Lung (tissue), 12 donors: Measurements from ENCODE around the gene FILIP1L. TPM values are rescaled to one million over a fixed set of nuclear protein-coding genes. Genes with fewer than 3 reads are reported as not detected.
A peak's percentile ranks its signal among the peaks of the same experiment; 100 is the strongest.

Experiments
- ATAC-seq: fragments of 200-7000 bp; cut with Tn5 transposase; one replicate; pipeline ENCODE4 v1.9.1; 2020; ENCODE audit warnings: moderate number of reproducible peaks; ENCODE audit not compliant: insufficient read depth, low FRiP score
- DNase-seq, 3 donors: peaks; one replicate each; pipeline ENCODE4 v3.0.0-alpha.2; 2013 to 2017
- H3K27ac ChIP-seq, 2 donors: one replicate each; pipeline ENCODE4 v1.5.1; 2013; ENCODE audit warnings: mild to moderate bottlenecking in 2 of 2, moderate library complexity in 2 of 2, control low read depth in 1 of 2, inconsistent platforms in 1 of 2, low read depth in 1 of 2, low read length in 1 of 2
- H3K27me3 ChIP-seq, 3 donors: one replicate each; pipeline ENCODE4 v1.5.1; 2013; ENCODE audit warnings: low read length in 2 of 3; ENCODE audit not compliant: control insufficient read depth in 3 of 3, insufficient read depth in 3 of 3
- H3K36me3 ChIP-seq, 4 donors: one replicate each; pipeline ENCODE4 v1.5.1; 2013; ENCODE audit warnings: low read length in 4 of 4, mild to moderate bottlenecking in 1 of 4, moderate library complexity in 1 of 4; ENCODE audit not compliant: control insufficient read depth in 4 of 4, insufficient read depth in 4 of 4
- H3K4me1 ChIP-seq, 5 donors: one replicate each; pipeline ENCODE4 v1.5.1; 2013; ENCODE audit warnings: low read length in 5 of 5, mild to moderate bottlenecking in 2 of 5, moderate library complexity in 1 of 5; ENCODE audit not compliant: control insufficient read depth in 5 of 5, insufficient read depth in 5 of 5
- H3K4me3 ChIP-seq: one replicate; pipeline ENCODE4 v1.5.1; 2013; ENCODE audit warnings: mild to moderate bottlenecking, control low read depth, moderate library complexity
- H3K9ac ChIP-seq, 2 donors: one replicate each; pipeline ENCODE4 v1.5.1; 2013; ENCODE audit warnings: low read length in 2 of 2, control low read depth in 1 of 2; ENCODE audit not compliant: insufficient read depth in 1 of 2
- H3K9me3 ChIP-seq, 4 donors: one replicate each; pipeline ENCODE4 v1.5.1; 2013; ENCODE audit warnings: low read length in 3 of 4, mild to moderate bottlenecking in 1 of 4, moderate library complexity in 1 of 4; ENCODE audit not compliant: control insufficient read depth in 4 of 4, insufficient read depth in 3 of 4
- CTCF ChIP-seq: IDR thresholded peaks from 2 replicates; pipeline ENCODE4 v1.5.1; 2012; ENCODE audit warnings: mild to moderate bottlenecking; ENCODE audit errors: control extremely low read depth, extremely low read depth
- WGBS, 2 donors: extraction: QIAGEN DNeasy Blood & Tissue Kit; methylation state at CpG; one replicate each; pipeline ENCODE4 v1.1.7; 2013; 5-methylcytosine and 5-hydroxymethylcytosine counted together
- polyA plus RNA-seq, 2 donors: library from polyadenylated mRNA; stranded (reverse); fragments of 200-250 nt; gene quantifications; one replicate each; pipeline ENCODE4 v1.2.1, GENCODE V29; 2013
- total RNA-seq, 2 donors: library from RNA; depleted of rRNA in 1 of 2; stranded (reverse); fragments of >200 nt in 1 of 2; gene quantifications; one replicate each; pipeline ENCODE4 v1.2.1, GENCODE V29; 2014 to 2021
- donor health status: control.
- donor health status: control.
- donor health status: Bipolar disorder and iron deficiency.
- donor health status: healthy.
- donor health status: DM: yes; HTN: yes; CAD: no.

FILIP1L gene
- total and polyA plus RNA-seq, 4 donors = 8.3 to 27.8 (median 22.5) TPM

GRCh38 chr3:99938270-99938911 is 175.9 kb downstream of the FILIP1L start:
- Histone ChIP-seq H3K27me3 (no peaks in the 10 kb centered on the region), H3K27ac (no peak overlapping the region), H3K4me3 (no peak overlapping the region), H3K9me3 (no peaks in the 10 kb centered on the region), H3K36me3 (no peaks in the 10 kb centered on the region), H3K9ac (no peak overlapping the region), H3K4me1 (peaks cover 3 to 11% (median 4%) of the 10 kb centered on the region in 5 donors)
- no peak for TF ChIP-seq CTCF
- DNase-seq = peak in 1 of 3 donors; percentile 39
- no peak for ATAC-seq
- WGBS, 2 donors = 75 to 82% methylated on average over 3 of the region's 3 CpGs

GRCh38 chr3:99934975-99935797 is 179.1 kb downstream of the FILIP1L start:
- Histone ChIP-seq H3K4me3 (no peak overlapping the region), H3K9me3 (no peaks in the 10 kb centered on the region), H3K4me1 (peaks cover 3 to 11% (median 4%) of the 10 kb centered on the region in 5 donors), H3K27ac (no peak overlapping the region), H3K36me3 (no peaks in the 10 kb centered on the region), H3K27me3 (no peaks in the 10 kb centered on the region), H3K9ac (no peak overlapping the region)
- TF ChIP-seq CTCF = no peak
- WGBS, 2 donors = 60 to 64% methylated on average over 4 of the region's 4 CpGs
- no peak for ATAC-seq
- peak; percentile 30 to 73 (median 71) for DNase-seq

- ATAC-seq = no peak
- Histone ChIP-seq H3K9me3 (no peaks in the 10 kb centered on the region), H3K4me1 (peaks cover 3 to 16% (median 4%) of the 10 kb centered on the region in 5 donors), H3K9ac (no peak overlapping the region), H3K27me3 (no peaks in the 10 kb centered on the region), H3K27ac (no peak overlapping the region), H3K36me3 (no peaks in the 10 kb centered on the region), H3K4me3 (no peak overlapping the region)
- no peak for DNase-seq
- WGBS, 2 donors = 89 to 91% methylated on average over 5 of the region's 5 CpGs
- TF ChIP-seq CTCF = no peak
Observed at GRCh38 chr3:99933971-99934750, 180.1 kb downstream of the FILIP1L start.
